A549 (cell line): ENCODE results near the gene EYA2. TPM values are rescaled to one million over a fixed set of nuclear protein-coding genes. Genes with fewer than 3 reads are reported as not detected.

Source experiments
- ATAC-seq, 2 experiments: fragments of 200-7000 bp in 1 of 2; fragments of >200 bp in 1 of 2; cut with Nextera tagmentation in 1 of 2; cut with Tn5 transposase in 1 of 2; 3 replicates each; pipeline versions ENCODE4 v1.8.0 to v1.9.1; 2018 to 2020; ENCODE audit warnings: mild to moderate bottlenecking in 1 of 2, moderate library complexity in 1 of 2
- CTCF ChIA-PET: fragments of 300-600 bp; sonication (Branson Sonifier 250); formaldehyde crosslinking; extraction: SDS; loops from one replicate; lab custom pipeline; 2021; ENCODE audit warnings: antibody characterized with exemption, inconsistent platforms; lab: Yijun Ruan, JAX
- POLR2A ChIA-PET: fragments of 350-600 bp; formaldehyde crosslinking; extraction: SDS; loops from one replicate; lab custom pipeline; 2021; ENCODE audit warnings: antibody characterized with exemption, inconsistent platforms; lab: Yijun Ruan, JAX
- DNase-seq, 2 experiments: peaks; one replicate each; pipeline versions ENCODE4 v3.0.0 to v3.0.0-alpha.2; 2011 to 2016; ENCODE audit warnings: low read depth in 1 of 2, low spot score in 1 of 2
- FAIRE-seq: peaks from 2 replicates; lab custom pipeline; 2011; peaks lifted over from hg19 to GRCh38; lab: Jason Lieb, UNC
- H3K27ac ChIP-seq, 2 experiments: fragments of >200 bp; sonication (Bioruptor Twin); formaldehyde crosslinking; 3 replicates each; pipeline ENCODE4 v1.5.1; 2016 to 2017
- H3K4me1 ChIP-seq: fragments of >200 bp; sonication (Bioruptor Twin); formaldehyde crosslinking; 3 replicates; pipeline ENCODE4 v1.6.1; 2016
- H3K4me2 ChIP-seq: fragments of >200 bp; sonication (Bioruptor Twin); formaldehyde crosslinking; 3 replicates; pipeline ENCODE4 v1.6.1; 2016
- H3K4me3 ChIP-seq: fragments of >200 bp; sonication (Bioruptor Twin); formaldehyde crosslinking; 3 replicates; pipeline ENCODE4 v1.5.1; 2016
- H3K9me3 ChIP-seq: fragments of >200 bp; sonication (Bioruptor Twin); formaldehyde crosslinking; 3 replicates; pipeline ENCODE4 v1.6.1; 2016
- BCL3 ChIP-seq: fragments of >200 bp; sonication (Bioruptor Twin); formaldehyde crosslinking; IDR thresholded peaks from 3 replicates; pipeline ENCODE4 v1.6.1; 2016
- CBX8 ChIP-seq: fragments of 200-600 bp; sonication (generic); IDR thresholded peaks from 2 replicates; pipeline ENCODE4 v1.6.1; 2016
- CEBPB ChIP-seq, 2 experiments: fragments of >200 bp in 1 of 2; sonication (Bioruptor Twin) in 1 of 2; formaldehyde crosslinking in 1 of 2; IDR thresholded peaks; 2 replicates each; pipeline ENCODE4 v1.6.1; 2012 to 2016
- CTCF ChIP-seq: fragments of >200 bp; sonication (Bioruptor Twin); formaldehyde crosslinking; IDR thresholded peaks from 3 replicates; pipeline ENCODE4 v1.5.1; 2016
- E2F6 ChIP-seq: IDR thresholded peaks from 2 replicates; pipeline ENCODE4 v1.6.1; 2012; ENCODE audit warnings: low read depth, borderline replicate concordance
- EHF ChIP-seq: fragments of 250-450 bp; sonication (Bioruptor Pico); IDR thresholded peaks from 2 replicates; pipeline ENCODE4 v1.5.0; 2020; ENCODE audit warnings: mild to moderate bottlenecking
- EHMT2 ChIP-seq: fragments of 200-600 bp; sonication (generic); IDR thresholded peaks from 2 replicates; pipeline ENCODE4 v1.6.1; 2016; ENCODE audit warnings: antibody characterized with exemption, low read depth, mild to moderate bottlenecking, moderate library complexity
- ELK1 ChIP-seq: fragments of 150-350 bp; IDR thresholded peaks from 2 replicates; pipeline ENCODE4 v1.6.1; 2014; ENCODE audit warnings: low read depth, mild to moderate bottlenecking, low read length
- EP300 ChIP-seq, 2 experiments: fragments of >200 bp; sonication (Bioruptor Twin); formaldehyde crosslinking; IDR thresholded peaks; 2 replicates in 1 of 2; 3 replicates in 1 of 2; pipeline ENCODE4 v1.6.1; 2016 to 2017
- FOSB ChIP-seq: fragments of 250-450 bp; sonication (Bioruptor Pico); IDR thresholded peaks from 2 replicates; pipeline ENCODE4 v1.5.0; 2020; ENCODE audit warnings: mild to moderate bottlenecking, moderate library complexity
- FOXS1 ChIP-seq: fragments of 250-450 bp; sonication (Bioruptor Pico); IDR thresholded peaks from 2 replicates; pipeline ENCODE4 v1.5.0; 2020; ENCODE audit warnings: mild to moderate bottlenecking, moderate library complexity
- HOXA7 ChIP-seq: fragments of 250-450 bp; sonication (Bioruptor Pico); IDR thresholded peaks from 2 replicates; pipeline ENCODE4 v1.5.0; 2020; ENCODE audit warnings: mild to moderate bottlenecking, moderate library complexity
- HOXB5 ChIP-seq: fragments of 250-450 bp; sonication (Bioruptor Pico); IDR thresholded peaks from 2 replicates; pipeline ENCODE4 v1.5.0; 2020; ENCODE audit warnings: mild to moderate bottlenecking, moderate library complexity
- JUN ChIP-seq, 2 experiments: fragments of >200 bp; sonication (Bioruptor Twin); formaldehyde crosslinking; IDR thresholded peaks; 2 replicates in 1 of 2; 3 replicates in 1 of 2; pipeline ENCODE4 v1.6.1; 2016 to 2017
- KDM1A ChIP-seq: fragments of 200-600 bp; sonication (generic); IDR thresholded peaks from 2 replicates; pipeline ENCODE4 v1.6.1; 2016; ENCODE audit warnings: low read depth, mild to moderate bottlenecking
- MAX ChIP-seq: IDR thresholded peaks from 2 replicates; pipeline ENCODE4 v1.6.1; 2012
- NR3C1 ChIP-seq: fragments of >200 bp; sonication (Bioruptor Twin); formaldehyde crosslinking; IDR thresholded peaks from 3 replicates; pipeline ENCODE4 v1.6.1; 2017
- PBX3 ChIP-seq: IDR thresholded peaks from 2 replicates; pipeline ENCODE4 v1.6.1; 2012
- RAD21 ChIP-seq, 2 experiments: fragments of >200 bp in 1 of 2; sonication (Bioruptor Twin) in 1 of 2; formaldehyde crosslinking in 1 of 2; IDR thresholded peaks in 1 of 2; conservative IDR thresholded peaks in 1 of 2; 2 replicates in 1 of 2; 3 replicates in 1 of 2; pipeline ENCODE4 v1.6.1; 2012 to 2018; ENCODE audit warnings: inconsistent platforms in 1 of 2
- RCOR1 ChIP-seq: fragments of 150-350 bp; IDR thresholded peaks from 2 replicates; pipeline ENCODE4 v1.6.1; 2014; ENCODE audit warnings: antibody characterized with exemption, low read length, low read depth
- REST ChIP-seq: fragments of 200-600 bp; sonication (generic); IDR thresholded peaks from 2 replicates; pipeline ENCODE4 v1.6.1; 2016; ENCODE audit warnings: antibody characterized with exemption, mild to moderate bottlenecking, moderate library complexity
- SMC3 ChIP-seq: fragments of >200 bp; sonication (Bioruptor Twin); formaldehyde crosslinking; IDR thresholded peaks from 3 replicates; pipeline ENCODE4 v1.6.1; 2018; ENCODE audit warnings: inconsistent platforms
- SREBF2 ChIP-seq: fragments of 450-650 bp; IDR thresholded peaks from 2 replicates; pipeline ENCODE4 v1.6.1; 2014; ENCODE audit warnings: mild to moderate bottlenecking, moderate library complexity
- TP53 ChIP-seq: fragments of 250-450 bp; sonication (Bioruptor Pico); IDR thresholded peaks from 2 replicates; pipeline ENCODE4 v1.5.0; 2021; ENCODE audit warnings: mild to moderate bottlenecking, moderate library complexity
- ZC3H11A ChIP-seq: fragments of 450-650 bp; IDR thresholded peaks from 2 replicates; pipeline ENCODE4 v1.6.1; 2014; ENCODE audit warnings: antibody characterized with exemption, mild to moderate bottlenecking
- ZFP36 ChIP-seq: fragments of 450-650 bp; IDR thresholded peaks from 2 replicates; pipeline ENCODE4 v1.6.1; 2014; ENCODE audit warnings: borderline replicate concordance; ENCODE audit not compliant: partially characterized antibody
- ZNF302 ChIP-seq: fragments of 250-450 bp; sonication (Bioruptor Pico); IDR thresholded peaks from 2 replicates; pipeline ENCODE4 v1.9.0; 2021; ENCODE audit warnings: inconsistent platforms, mild to moderate bottlenecking, moderate library complexity
- ZSCAN20 ChIP-seq: fragments of 250-450 bp; sonication (Bioruptor Pico); IDR thresholded peaks from 2 replicates; pipeline ENCODE4 v1.8.0; 2022; ENCODE audit warnings: mild to moderate bottlenecking, moderate library complexity
- WGBS: methylation state at CpG from one replicate; pipeline ENCODE4 v1.1.6; 2017; ENCODE audit errors: missing lambda C conversion rate; 5-methylcytosine and 5-hydroxymethylcytosine counted together
- polyA plus RNA-seq, 4 experiments: library from polyadenylated mRNA; depleted of rRNA in 3 of 4; stranded (reverse); fragments of >200 nt; fragmentation: RNase III in 1 of 4; extraction: RNeasy Plus Mini Kit Qiagen cat#74134 plus additional on column Dnase treatment in 1 of 4; gene quantifications; 2 replicates in 3 of 4; 3 replicates in 1 of 4; pipeline ENCODE4 v1.2.3, GENCODE V29; 2011 to 2017

Gene EYA2
- polyA plus RNA-seq, 2 of the 4 experiments (the other 2 are of a cell fraction): 4.5 to 4.6 TPM

- ChIA-PET POLR2A (no interaction called here), CTCF (interaction anchor here (0.7 kb wide), 1 partner anchor 474 kb away, joined by 3 read pairs; no protein-coding TSS in a partner anchor)
- H3K27ac ChIP-seq: peak overlapping the region; percentile 81 to 91; a peak in 5 of 6 replicates
- H3K4me2 ChIP-seq: no peak overlapping the region
- FAIRE-seq (no peak), ATAC-seq (no peak), DNase-seq (no peak)
- peaks cover 47% of the 10 kb centered on the region for H3K4me1 ChIP-seq
- 100% methylated on average over 1 of the region's 1 CpG for WGBS
- no peak overlapping the region for H3K4me3 ChIP-seq
- TF ChIP-seq EP300 (IDR thresholded peaks at IDR 0.05) (no peak), CEBPB (IDR thresholded peaks at IDR 0.05) (no peak), KDM1A (no peak)
- H3K9me3 ChIP-seq: no peaks in the 10 kb centered on the region
Measured at GRCh38 chr20:47129306-47129705, 234.7 kb downstream of the EYA2 start.

- Histone ChIP-seq H3K4me1 (peaks cover 33% of the 10 kb centered on the region), H3K27ac (peak overlapping the region; percentile 77 to 91), H3K4me2 (peak overlapping the region; percentile 66), H3K9me3 (no peaks in the 10 kb centered on the region), H3K4me3 (no peak overlapping the region)
- ChIA-PET CTCF (interaction anchor here (0.8 to 1.6 kb wide), 6 partner anchors 9 to 380 kb away, joined by 3 to 4 read pairs (median 3); no protein-coding TSS in a partner anchor), POLR2A (interaction anchor here (1.2 kb wide), 1 partner anchor 319 kb away, joined by 4 read pairs; no protein-coding TSS in a partner anchor)
- DNase-seq: peak; percentile 37 to 59
- peak; percentile 68 for FAIRE-seq
- ATAC-seq: peak; percentile 90 to 93
- WGBS: 70% methylated on average over 3 of the region's 3 CpGs
- TF ChIP-seq PBX3 (no peak), CBX8 (no peak), HOXB5 (CRISPR knock-in tag) (no peak), ZC3H11A (no peak), REST (no peak), HOXA7 (CRISPR knock-in tag) (no peak), ELK1 (no peak), FOSB (no peak), RAD21 (conservative IDR thresholded peaks at IDR 0.05 in 1 of 2, IDR thresholded peaks at IDR 0.05 in 1 of 2) (0 out of 5 replicates have a peak, but pooled peaks of 1 of the 2 experiments have one; percentile 22), NR3C1 (no peak), JUN (IDR thresholded peaks at IDR 0.05) (peak in 1 of 2 experiments; percentile 25; a peak in 1 of 5 replicates), SMC3 (peak; percentile 28; the same call in 1 of the 3 replicates), BCL3 (no peak), FOXS1 (CRISPR knock-in tag) (no peak), CTCF (no peak), ZSCAN20 (no peak), RCOR1 (no peak), MAX (peak; percentile 72), EHF (no peak), EHMT2 (no peak), ZFP36 (no peak), ZNF302 (CRISPR knock-in tag) (no peak), E2F6 (no peak; the same call in 1 of the 2 replicates), SREBF2 (no peak), TP53 (CRISPR knock-in tag) (no peak)
Measured at GRCh38 chr20:47133809-47134456, 239.3 kb downstream of the EYA2 start.
